DND-41 (cell line): ENCODE results near the gene UVSSA.
"Not testable (repeated sequence)": the region's sequence is repeated elsewhere in the genome, so short reads cannot be mapped to it uniquely, and the experiment has no call there.

ENCODE experiments used
- ATAC-seq: fragments of 200-7000 bp; cut with Tn5 transposase; 3 replicates; pipeline ENCODE4 v1.9.1; 2021; ENCODE audit warnings: low read depth; ENCODE audit not compliant: insufficient read depth
- DNase-seq: peaks from one replicate; pipeline ENCODE4 v3.0.0-alpha.2; 2020
- H2AFZ ChIP-seq: 2 replicates; pipeline ENCODE4 v1.6.0; 2012; ENCODE audit warnings: low read depth, low read length
- H3K27ac ChIP-seq: 2 replicates; pipeline ENCODE4 v1.5.1; 2012; ENCODE audit warnings: low read length, inconsistent platforms
- H3K27me3 ChIP-seq: fragments of 200-600 bp; sonication (generic); 2 replicates; pipeline ENCODE4 v1.6.0; 2012; ENCODE audit warnings: low read length, mild to moderate bottlenecking, inconsistent platforms; ENCODE audit not compliant: insufficient read depth, poor library complexity
- H3K36me3 ChIP-seq: 2 replicates; pipeline ENCODE4 v1.5.1; 2012; ENCODE audit warnings: low read length, inconsistent platforms; ENCODE audit not compliant: insufficient read depth
- H3K4me1 ChIP-seq: 2 replicates; pipeline ENCODE4 v1.5.1; 2012; ENCODE audit warnings: mild to moderate bottlenecking, low read length; ENCODE audit not compliant: insufficient read depth
- H3K4me2 ChIP-seq: 2 replicates; pipeline ENCODE4 v1.6.0; 2012; ENCODE audit warnings: mild to moderate bottlenecking, moderate library complexity, low read length, inconsistent platforms; ENCODE audit not compliant: insufficient read depth
- H3K4me3 ChIP-seq, 2 experiments: fragments of 200-600 bp in 1 of 2; shearing (Covaris generic) in 1 of 2; 2 replicates each; pipeline ENCODE4 v1.5.1; 2012 to 2016; ENCODE audit warnings: inconsistent platforms in 2 of 2, low read length in 2 of 2, mild to moderate bottlenecking in 2 of 2, low read depth in 1 of 2, moderate library complexity in 1 of 2
- H3K79me2 ChIP-seq: 2 replicates; pipeline ENCODE4 v1.6.0; 2012; ENCODE audit warnings: low read length, inconsistent platforms; ENCODE audit not compliant: insufficient read depth
- H3K9ac ChIP-seq: 2 replicates; pipeline ENCODE4 v1.6.0; 2012; ENCODE audit warnings: low read depth, mild to moderate bottlenecking, inconsistent platforms, low read length, moderate library complexity
- H3K9me3 ChIP-seq: 2 replicates; pipeline ENCODE4 v1.5.1; 2012; ENCODE audit warnings: low read length, moderate library complexity, mild to moderate bottlenecking, inconsistent platforms; ENCODE audit not compliant: insufficient read depth, severe bottlenecking
- H4K20me1 ChIP-seq: 2 replicates; pipeline ENCODE4 v1.6.0; 2012; ENCODE audit warnings: low read length; ENCODE audit not compliant: insufficient read depth
- EZH2 ChIP-seq: IDR thresholded peaks from 3 replicates; pipeline ENCODE4 v1.6.1; 2012; ENCODE audit warnings: borderline replicate concordance, low read depth, mild to moderate bottlenecking, moderate library complexity, low read length, inconsistent platforms; ENCODE audit not compliant: severe bottlenecking
- TF ChIP-seq, protein P1 (sequence below): IDR thresholded peaks from 2 replicates; pipeline ENCODE4 v1.5.1; 2012; ENCODE audit warnings: borderline replicate concordance, low read length, moderate library complexity, mild to moderate bottlenecking; ENCODE audit not compliant: poor library complexity, severe bottlenecking; ENCODE audit errors: extremely low read depth

The UVSSA gene

DNA sequence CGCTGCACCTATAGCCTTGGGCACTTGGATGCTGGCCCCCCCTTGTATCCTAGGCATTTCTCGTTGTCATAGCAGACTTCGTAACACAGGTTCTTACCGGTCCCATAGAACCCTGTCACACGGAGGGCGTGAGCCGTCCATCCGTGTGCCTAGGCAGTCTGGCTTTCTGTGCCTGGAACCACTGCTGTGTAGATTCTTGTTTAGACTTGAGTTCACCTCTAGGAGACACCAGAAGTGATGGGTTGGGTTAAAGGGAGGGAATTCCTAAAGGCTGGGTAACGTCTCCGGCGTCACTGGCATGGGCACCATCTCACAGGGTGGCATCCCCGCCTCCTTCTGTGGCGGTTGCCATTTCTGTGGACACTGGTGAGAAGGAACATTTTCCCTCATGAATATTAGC, 72.7 kb downstream of the UVSSA start:
- TF ChIP-seq, protein P1, sequence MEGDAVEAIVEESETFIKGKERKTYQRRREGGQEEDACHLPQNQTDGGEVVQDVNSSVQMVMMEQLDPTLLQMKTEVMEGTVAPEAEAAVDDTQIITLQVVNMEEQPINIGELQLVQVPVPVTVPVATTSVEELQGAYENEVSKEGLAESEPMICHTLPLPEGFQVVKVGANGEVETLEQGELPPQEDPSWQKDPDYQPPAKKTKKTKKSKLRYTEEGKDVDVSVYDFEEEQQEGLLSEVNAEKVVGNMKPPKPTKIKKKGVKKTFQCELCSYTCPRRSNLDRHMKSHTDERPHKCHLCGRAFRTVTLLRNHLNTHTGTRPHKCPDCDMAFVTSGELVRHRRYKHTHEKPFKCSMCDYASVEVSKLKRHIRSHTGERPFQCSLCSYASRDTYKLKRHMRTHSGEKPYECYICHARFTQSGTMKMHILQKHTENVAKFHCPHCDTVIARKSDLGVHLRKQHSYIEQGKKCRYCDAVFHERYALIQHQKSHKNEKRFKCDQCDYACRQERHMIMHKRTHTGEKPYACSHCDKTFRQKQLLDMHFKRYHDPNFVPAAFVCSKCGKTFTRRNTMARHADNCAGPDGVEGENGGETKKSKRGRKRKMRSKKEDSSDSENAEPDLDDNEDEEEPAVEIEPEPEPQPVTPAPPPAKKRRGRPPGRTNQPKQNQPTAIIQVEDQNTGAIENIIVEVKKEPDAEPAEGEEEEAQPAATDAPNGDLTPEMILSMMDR = no peak
- TF ChIP-seq EZH2 = no peak
- Histone ChIP-seq H3K9ac (no peak overlapping the region), H3K27ac (no peak overlapping the region), H3K27me3 (no peaks in the 10 kb centered on the region), H3K4me1 (no peaks in the 10 kb centered on the region), H2AFZ (no peak overlapping the region), H3K36me3 (no peaks in the 10 kb centered on the region), H4K20me1 (peaks cover 2% of the 10 kb centered on the region; the same call in 1 of the 2 replicates), H3K79me2 (no peaks in the 10 kb centered on the region), H3K4me2 (no peak overlapping the region), H3K9me3 (no peaks in the 10 kb centered on the region), H3K4me3 (no peak overlapping the region)
- ATAC-seq = no peak
- DNase-seq = no peak

DNA sequence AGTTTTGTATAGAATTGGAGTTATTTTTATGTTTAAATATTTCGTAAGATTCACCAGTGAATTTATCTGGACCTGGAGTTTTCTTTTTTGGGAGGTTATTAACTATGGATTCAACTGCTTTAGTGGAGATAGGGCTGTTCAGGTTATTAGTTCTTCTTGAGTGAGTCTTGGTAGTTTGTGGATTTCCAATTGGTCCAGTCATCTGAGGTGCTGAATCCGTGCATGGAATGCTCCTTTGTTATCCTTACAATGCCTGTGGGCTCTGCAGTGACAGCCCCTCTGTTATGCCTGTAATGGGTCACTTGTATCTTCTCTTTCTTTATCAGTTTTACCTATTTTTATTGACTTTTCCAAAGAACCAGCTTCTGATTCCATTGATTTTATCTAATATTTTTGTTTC, 74.6 kb downstream of the UVSSA start:
- no peaks in the 10 kb centered on the region for H3K27me3 ChIP-seq
- no peak for ATAC-seq

DNA sequence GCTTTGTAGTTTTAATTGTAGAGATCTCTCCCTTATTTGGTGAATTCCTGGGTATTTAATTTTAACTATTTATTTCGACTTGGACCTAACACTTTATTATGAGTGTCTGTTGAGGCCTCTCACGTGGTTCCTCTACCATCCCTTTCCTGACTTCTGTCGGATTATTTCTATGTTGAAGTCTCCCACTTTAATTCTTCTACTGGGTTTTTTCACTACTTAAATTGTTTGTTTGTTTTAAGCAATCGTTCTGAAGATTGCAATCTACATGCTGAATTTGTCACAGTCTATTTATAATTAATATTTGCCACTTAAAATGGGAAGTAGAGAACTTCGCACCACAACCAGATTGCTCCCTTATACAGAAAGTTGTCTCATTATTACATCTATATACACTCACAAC, 80.0 kb downstream of the UVSSA start:
- H3K9me3 ChIP-seq = no peaks in the 10 kb centered on the region
- H3K4me1 ChIP-seq = no peaks in the 10 kb centered on the region
- H4K20me1 ChIP-seq = no peaks in the 10 kb centered on the region
- no peak for DNase-seq
- no peaks in the 10 kb centered on the region for H3K79me2 ChIP-seq
- H2AFZ ChIP-seq = no peak overlapping the region
- H3K4me3 ChIP-seq = no peak overlapping the region
- TF ChIP-seq EZH2 = no peak
- TF ChIP-seq, protein P1 = no peak
- no peak overlapping the region for H3K27ac ChIP-seq
- H3K27me3 ChIP-seq = no peaks in the 10 kb centered on the region
- no peak for ATAC-seq
- H3K4me2 ChIP-seq = no peak overlapping the region
- H3K9ac ChIP-seq = no peak overlapping the region
- no peaks in the 10 kb centered on the region for H3K36me3 ChIP-seq

More for the DNA sequence above, 74.6 kb downstream of the UVSSA start:
- TF ChIP-seq, protein P1 = no peak
- TF ChIP-seq EZH2 = no peak
- Histone ChIP-seq H2AFZ (no peak overlapping the region), H3K9ac (no peak overlapping the region), H4K20me1 (peaks cover 2% of the 10 kb centered on the region; the same call in 1 of the 2 replicates), H3K9me3 (no peaks in the 10 kb centered on the region), H3K4me2 (no peak overlapping the region), H3K27ac (no peak overlapping the region), H3K36me3 (no peaks in the 10 kb centered on the region), H3K4me1 (no peaks in the 10 kb centered on the region), H3K79me2 (no peaks in the 10 kb centered on the region), H3K4me3 (no peak overlapping the region)
- no peak for DNase-seq

DNA sequence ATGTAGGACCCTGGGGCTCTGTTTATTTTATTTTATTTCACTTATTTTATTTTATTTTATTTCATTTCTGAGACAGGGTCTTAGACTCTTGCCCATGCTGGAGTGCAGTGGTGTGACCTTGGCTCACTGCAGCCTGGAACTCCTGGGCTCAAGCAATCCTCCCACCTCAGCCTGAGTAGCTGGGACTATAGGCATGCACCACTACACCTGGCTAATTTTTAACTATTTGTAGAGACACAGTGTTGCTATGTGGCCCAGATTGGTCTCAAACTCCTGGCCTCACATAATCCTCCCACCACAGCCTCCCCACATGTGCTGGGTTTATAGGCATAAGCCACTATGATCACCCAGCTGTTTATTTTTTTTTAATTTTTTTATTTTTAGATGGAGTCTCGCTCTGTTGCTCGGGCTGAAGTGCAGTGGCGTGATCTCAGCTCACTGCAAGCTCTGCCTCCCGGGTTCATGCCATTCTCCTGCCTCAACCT, 96.7 kb downstream of the UVSSA start:
- H3K27ac ChIP-seq = not testable (repeated sequence)

More for the DNA sequence above, 96.7 kb downstream of the UVSSA start:
- H3K9me3 ChIP-seq, H3K36me3 ChIP-seq, H3K27me3 ChIP-seq, H3K4me2 ChIP-seq, DNase-seq, H3K4me3 ChIP-seq, H3K79me2 ChIP-seq, H3K9ac ChIP-seq, H4K20me1 ChIP-seq, ATAC-seq, H3K4me1 ChIP-seq, H2AFZ ChIP-seq: not testable (repeated sequence)
